Cardiac fibroblast (primary cell): Measurements from ENCODE around the gene AJUBA.

ENCODE experiments used
- DNase-seq, 2 donors: peaks; one replicate each; pipeline versions ENCODE4 v3.0.0 to v3.0.0-alpha.2; 2010; ENCODE audit warnings: low read depth in 2 of 2
- H3K4me3 ChIP-seq, 2 donors: replicated peaks in 1 of 2; 1 replicate in 1 of 2; 2 replicates in 1 of 2; pipeline ENCODE4 v1.5.1; 2011; ENCODE audit warnings: low read depth in 2 of 2, low read length in 2 of 2, mild to moderate bottlenecking in 2 of 2, moderate library complexity in 1 of 2
- TF ChIP-seq, protein P1 (sequence below): IDR thresholded peaks from one replicate; pipeline ENCODE4 v1.5.1; 2011; ENCODE audit warnings: low read depth, mild to moderate bottlenecking, low read length, inconsistent platforms

The AJUBA gene

GRCh38 chr14:22932146-22932545 lies 50.2 kb downstream of the AJUBA start:
- TF ChIP-seq, protein P1, sequence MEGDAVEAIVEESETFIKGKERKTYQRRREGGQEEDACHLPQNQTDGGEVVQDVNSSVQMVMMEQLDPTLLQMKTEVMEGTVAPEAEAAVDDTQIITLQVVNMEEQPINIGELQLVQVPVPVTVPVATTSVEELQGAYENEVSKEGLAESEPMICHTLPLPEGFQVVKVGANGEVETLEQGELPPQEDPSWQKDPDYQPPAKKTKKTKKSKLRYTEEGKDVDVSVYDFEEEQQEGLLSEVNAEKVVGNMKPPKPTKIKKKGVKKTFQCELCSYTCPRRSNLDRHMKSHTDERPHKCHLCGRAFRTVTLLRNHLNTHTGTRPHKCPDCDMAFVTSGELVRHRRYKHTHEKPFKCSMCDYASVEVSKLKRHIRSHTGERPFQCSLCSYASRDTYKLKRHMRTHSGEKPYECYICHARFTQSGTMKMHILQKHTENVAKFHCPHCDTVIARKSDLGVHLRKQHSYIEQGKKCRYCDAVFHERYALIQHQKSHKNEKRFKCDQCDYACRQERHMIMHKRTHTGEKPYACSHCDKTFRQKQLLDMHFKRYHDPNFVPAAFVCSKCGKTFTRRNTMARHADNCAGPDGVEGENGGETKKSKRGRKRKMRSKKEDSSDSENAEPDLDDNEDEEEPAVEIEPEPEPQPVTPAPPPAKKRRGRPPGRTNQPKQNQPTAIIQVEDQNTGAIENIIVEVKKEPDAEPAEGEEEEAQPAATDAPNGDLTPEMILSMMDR: no peak
- H3K4me3 ChIP-seq: no peak overlapping the region
- no peak for DNase-seq

- DNase-seq: no peak
- TF ChIP-seq, protein P1: no peak
- H3K4me3 ChIP-seq: peak overlapping the region; percentile 42 to 55
Measured at GRCh38 chr14:22929961-22930364, 52.4 kb downstream of the AJUBA start.

GRCh38 chr14:22929104-22929960 lies 53.0 kb downstream of the AJUBA start, which contains the start of gene PRMT5:
Gene PRMT5, minus strand, starts transcription at chr14:22929376. Its CDS starts 15 bp downstream, at chr14:22929361.
- TF ChIP-seq, protein P1: no peak
- peak; percentile 100 for DNase-seq

DNA sequence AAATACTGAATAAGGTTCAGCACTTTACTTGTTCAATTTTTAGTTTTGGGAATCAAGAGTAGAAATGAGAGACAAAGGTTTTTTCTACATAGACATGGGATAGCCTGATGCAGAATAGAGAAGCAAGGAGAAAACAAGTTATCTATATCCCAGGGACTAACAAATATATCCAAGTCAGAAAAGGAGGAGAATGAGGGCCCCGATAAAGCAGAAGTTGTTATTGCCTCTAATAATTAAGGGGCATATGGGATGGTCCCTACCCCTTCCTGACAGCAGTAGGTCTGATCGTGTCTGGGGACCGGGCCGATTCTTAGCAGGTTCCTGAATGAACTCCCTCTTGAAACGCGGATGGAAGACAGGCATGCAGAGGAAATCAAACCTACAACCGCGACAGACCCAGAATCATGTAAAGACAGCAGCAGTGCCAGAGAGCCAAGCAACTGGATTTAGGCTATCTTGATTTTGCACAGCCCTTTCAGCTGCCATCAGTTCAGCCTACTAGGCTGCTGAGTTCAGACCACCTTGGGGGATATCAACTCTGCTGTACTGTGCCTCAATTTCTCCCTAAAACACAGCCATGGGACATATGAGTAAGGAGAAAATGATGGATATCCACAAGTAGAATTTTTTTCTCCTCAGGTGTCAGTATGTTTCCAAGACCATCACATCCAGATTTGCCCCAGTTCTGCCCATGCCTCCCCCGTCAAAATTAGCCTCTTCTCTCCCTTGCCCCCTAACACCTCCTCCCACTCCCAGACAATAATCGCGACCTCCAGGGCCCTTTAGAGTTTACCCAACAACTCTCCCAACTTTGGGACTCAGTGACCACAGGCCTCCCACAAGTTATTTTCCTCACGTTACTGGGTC lies 53.9 kb downstream of the AJUBA start:
- TF ChIP-seq, protein P1: no peak
- peak in 1 of 2 donors; percentile 9 for DNase-seq
- H3K4me3 ChIP-seq: peak overlapping the region; percentile 79 to 99

More at GRCh38 chr14:22929104-22929960, 53.0 kb downstream of the AJUBA start, which contains the start of gene PRMT5:
- H3K4me3 ChIP-seq: peak within 1 kb of the TSS; percentile 79 to 99

DNA sequence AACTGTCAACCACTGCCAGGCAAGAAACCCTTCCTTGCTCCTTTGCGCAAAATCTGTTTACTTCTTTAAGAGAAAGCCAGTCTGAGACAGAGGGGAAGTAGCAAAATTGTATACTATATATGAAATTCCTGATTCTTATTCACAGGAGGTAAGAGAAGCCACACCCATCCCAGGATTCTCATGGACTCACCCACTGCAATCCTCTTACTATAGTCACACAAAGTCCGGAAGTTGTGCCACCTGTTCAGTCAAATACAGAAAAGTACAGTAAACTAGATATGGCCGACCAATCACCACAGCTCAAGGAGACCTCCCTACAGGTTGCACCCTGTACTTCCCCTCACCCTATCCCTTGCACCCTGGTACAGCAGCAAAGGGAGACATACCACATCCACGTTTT lies 56.0 kb downstream of the AJUBA start:
- TF ChIP-seq, protein P1: no peak
- DNase-seq: peak in 1 of 2 donors; percentile 52
- no peak overlapping the region for H3K4me3 ChIP-seq

DNA sequence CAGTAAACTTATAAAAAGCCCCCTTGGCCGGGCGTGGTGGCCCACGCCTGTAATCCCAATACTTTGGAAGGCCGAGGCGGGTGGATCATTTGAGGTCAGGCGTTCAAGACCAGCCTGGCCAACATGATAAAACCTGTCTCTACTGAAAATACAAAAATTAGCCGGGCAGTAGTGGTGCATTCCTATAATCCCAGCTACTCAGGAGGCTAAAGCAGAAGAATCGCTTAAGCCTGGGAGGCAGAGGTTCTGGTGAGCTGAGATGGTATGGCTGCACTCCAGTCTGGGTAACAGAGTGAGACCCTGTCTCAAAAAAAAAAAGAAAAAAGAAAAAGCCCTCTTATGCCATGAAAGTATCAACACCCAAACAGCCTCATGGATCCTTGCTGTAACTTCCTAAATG lies 56.8 kb downstream of the AJUBA start:
- TF ChIP-seq, protein P1: no peak
- no peak for DNase-seq
- H3K4me3 ChIP-seq: no peak overlapping the region
